HEK293T (cell line): ENCODE data around the gene AP2A1.
A peak's percentile ranks its signal among the peaks of the same experiment; 100 is the strongest.

Experiments used
- CTCF ChIA-PET: fragments of 350-600 bp; formaldehyde crosslinking; extraction: SDS; loops from one replicate; lab custom pipeline; 2021; ENCODE audit warnings: antibody characterized with exemption, inconsistent platforms; lab: Yijun Ruan, JAX
- POLR2A ChIA-PET: fragments of 350-600 bp; formaldehyde crosslinking; extraction: SDS; loops from one replicate; lab custom pipeline; 2020; ENCODE audit warnings: antibody characterized with exemption, inconsistent platforms; lab: Yijun Ruan, JAX
- DNase-seq: peaks from one replicate; pipeline ENCODE4 v3.0.0; 2012; ENCODE audit warnings: mixed read lengths; ENCODE audit errors: extremely low spot score
- ARNT ChIP-seq: fragments of 450-650 bp; IDR thresholded peaks from 2 replicates; pipeline ENCODE4 v1.6.1; 2017; ENCODE audit warnings: mild to moderate bottlenecking
- BHLHE40 ChIP-seq: fragments of 450-650 bp; IDR thresholded peaks from 2 replicates; pipeline ENCODE4 v1.6.1; 2016; ENCODE audit warnings: mild to moderate bottlenecking, moderate library complexity, borderline replicate concordance
- CTBP1 ChIP-seq: fragments of 450-650 bp; IDR thresholded peaks from 2 replicates; pipeline ENCODE4 v1.6.1; 2016; ENCODE audit warnings: borderline replicate concordance
- ELF4 ChIP-seq: fragments of 450-650 bp; IDR thresholded peaks from 2 replicates; pipeline ENCODE4 v1.6.1; 2017; ENCODE audit warnings: antibody characterized with exemption
- FOXA1 ChIP-seq: fragments of 450-650 bp; IDR thresholded peaks from 2 replicates; pipeline ENCODE4 v1.6.1; 2016; ENCODE audit warnings: mild to moderate bottlenecking
- FOXK2 ChIP-seq: fragments of 450-650 bp; IDR thresholded peaks from 2 replicates; pipeline ENCODE4 v1.6.1; 2016; ENCODE audit warnings: mild to moderate bottlenecking
- FOXM1 ChIP-seq: fragments of 450-650 bp; IDR thresholded peaks from 2 replicates; pipeline ENCODE4 v1.6.1; 2017; ENCODE audit warnings: mild to moderate bottlenecking, borderline replicate concordance
- HDGF ChIP-seq: fragments of 450-650 bp; IDR thresholded peaks from 2 replicates; pipeline ENCODE4 v1.6.1; 2017; ENCODE audit warnings: antibody characterized with exemption, borderline replicate concordance
- L3MBTL2 ChIP-seq: fragments of 450-650 bp; conservative IDR thresholded peaks from 2 replicates; pipeline ENCODE4 v1.6.1; 2016; ENCODE audit warnings: mild to moderate bottlenecking
- LEF1 ChIP-seq: fragments of 450-650 bp; IDR thresholded peaks from 2 replicates; pipeline ENCODE4 v1.6.1; 2017; ENCODE audit warnings: mild to moderate bottlenecking, borderline replicate concordance
- NFRKB ChIP-seq: fragments of 450-650 bp; IDR thresholded peaks from 2 replicates; pipeline ENCODE4 v1.6.1; 2016; ENCODE audit warnings: mild to moderate bottlenecking, moderate library complexity
- PKNOX1 ChIP-seq: fragments of 450-650 bp; IDR thresholded peaks from 2 replicates; pipeline ENCODE4 v1.6.1; 2016
- SP1 ChIP-seq: fragments of 450-650 bp; IDR thresholded peaks from 2 replicates; pipeline ENCODE4 v1.6.1; 2017
- SUZ12 ChIP-seq: fragments of 450-650 bp; IDR thresholded peaks from 2 replicates; pipeline ENCODE4 v1.6.1; 2016; ENCODE audit warnings: mild to moderate bottlenecking
- TARDBP ChIP-seq: fragments of 450-650 bp; IDR thresholded peaks from 2 replicates; pipeline ENCODE4 v1.6.1; 2016

AP2A1 gene

GRCh38 chr19:49848938-49849337 is 82.1 kb downstream of the AP2A1 start:
- DNase-seq, result no peak
- CTCF ChIA-PET, result no interaction called here
- no peak for TF ChIP-seq PKNOX1
- POLR2A ChIA-PET, result interaction anchor here (0.9 to 2.4 kb wide), 3 partner anchors 16 to 131 kb away, joined by 3 to 14 read pairs (median 3); partner anchors contain the start of gene MED25

- ChIA-PET POLR2A (interaction anchor here (0.9 to 5.2 kb wide), 13 partner anchors 14 to 103 kb away, joined by 3 to 69 read pairs (median 6); partner anchors contain the start of genes AKT1S1, AP2A1, ATF5 and FUZ), CTCF (no interaction called here)
- DNase-seq, result no peak
- TF ChIP-seq FOXK2, result no peak
- TF ChIP-seq BHLHE40, result no peak
- TF ChIP-seq TARDBP, result no peak
- TF ChIP-seq PKNOX1, result peak; percentile 29; the same call in 1 of the 2 replicates
These were observed 82.8 kb downstream of the AP2A1 start for GRCh38 chr19:49849433-49850220.

GRCh38 chr19:49850221-49850486 is 83.4 kb downstream of the AP2A1 start:
- CTCF ChIA-PET, result interaction anchor here (0.6 to 0.8 kb wide), 2 partner anchors 45 to 159 kb away, joined by 3 read pairs; no protein-coding TSS in a partner anchor
- no peak for DNase-seq
- POLR2A ChIA-PET, result interaction anchor here (0.7 to 5.2 kb wide), 22 partner anchors 9 to 397 kb away, joined by 3 to 69 read pairs (median 4); partner anchors contain the start of genes AKT1S1, ALDH16A1, AP2A1 and ATF5
- TF ChIP-seq FOXK2 (no peak), LEF1 (no peak), PKNOX1 (no peak), ARNT (no peak)

GRCh38 chr19:49850487-49851342 is 83.9 kb downstream of the AP2A1 start, which contains the start of gene PTOV1:
Gene PTOV1, plus strand, starts transcription at chr19:49851159.
- ChIA-PET CTCF (interaction anchor here (0.6 to 0.8 kb wide), 2 partner anchors 46 to 158 kb away, joined by 3 read pairs; no protein-coding TSS in a partner anchor), POLR2A (interaction anchor here (0.7 to 5.2 kb wide), 23 partner anchors 9 to 397 kb away, joined by 3 to 69 read pairs (median 4); partner anchors contain the start of genes AKT1S1, ALDH16A1, AP2A1 and ATF5)
- no peak for TF ChIP-seq FOXK2
- TF ChIP-seq FOXM1, result peak; percentile 61; the same call in 1 of the 2 replicates
- TF ChIP-seq ELF4, result no peak
- no peak for TF ChIP-seq LEF1
- TF ChIP-seq HDGF, result peak; percentile 47; the same call in 1 of the 2 replicates
- no peak for TF ChIP-seq NFRKB
- TF ChIP-seq PKNOX1, result no peak
- TF ChIP-seq SP1, result no peak
- TF ChIP-seq ARNT, result peak; percentile 48; the same call in 1 of the 2 replicates
- no peak for TF ChIP-seq TARDBP
- TF ChIP-seq CTBP1, result no peak
- DNase-seq, result peak; percentile 99

GRCh38 chr19:49851456-49852259 is 84.9 kb downstream of the AP2A1 start:
- TF ChIP-seq SP1, result no peak
- 0 out of 2 replicates have a peak, but pooled peaks have one; percentile 0 for TF ChIP-seq FOXM1
- ChIA-PET CTCF (no interaction called here), POLR2A (interaction anchor here (0.8 to 5.2 kb wide), 6 partner anchors 11 to 134 kb away, joined by 3 to 69 read pairs (median 8); partner anchors contain the start of genes AKT1S1, FUZ, PNKP and TBC1D17)
- peak; percentile 41 for DNase-seq

- TF ChIP-seq FOXA1 (no peak), FOXK2 (no peak), NFRKB (no peak), SP1 (no peak), SUZ12 (no peak), BHLHE40 (no peak), L3MBTL2 (no peak), TARDBP (no peak), FOXM1 (no peak), HDGF (no peak), PKNOX1 (no peak), LEF1 (no peak), ELF4 (no peak)
- ChIA-PET POLR2A (interaction anchor here (0.8 to 5.2 kb wide), 3 partner anchors 10 to 41 kb away, joined by 4 to 69 read pairs (median 41); partner anchors contain the start of genes FUZ and PNKP), CTCF (no interaction called here)
- DNase-seq, result no peak
These were observed 85.9 kb downstream of the AP2A1 start for GRCh38 chr19:49852631-49853126.
